HG03135 (cell line): ENCODE results near the gene SUGP1.
A peak's percentile ranks its signal among the peaks of the same experiment; 100 is the strongest.
"Not testable (repeated sequence)": the region's sequence is repeated elsewhere in the genome, so short reads cannot be mapped to it uniquely, and the experiment has no call there.

Experiments used
- ATAC-seq: cut with Tn5 transposase; IDR thresholded peaks from one replicate; pipeline ENCODE4 v1.9.1; 2021; ENCODE audit warnings: mild to moderate bottlenecking, moderate library complexity; ENCODE audit not compliant: unreplicated experiment

SUGP1 gene, protein sequence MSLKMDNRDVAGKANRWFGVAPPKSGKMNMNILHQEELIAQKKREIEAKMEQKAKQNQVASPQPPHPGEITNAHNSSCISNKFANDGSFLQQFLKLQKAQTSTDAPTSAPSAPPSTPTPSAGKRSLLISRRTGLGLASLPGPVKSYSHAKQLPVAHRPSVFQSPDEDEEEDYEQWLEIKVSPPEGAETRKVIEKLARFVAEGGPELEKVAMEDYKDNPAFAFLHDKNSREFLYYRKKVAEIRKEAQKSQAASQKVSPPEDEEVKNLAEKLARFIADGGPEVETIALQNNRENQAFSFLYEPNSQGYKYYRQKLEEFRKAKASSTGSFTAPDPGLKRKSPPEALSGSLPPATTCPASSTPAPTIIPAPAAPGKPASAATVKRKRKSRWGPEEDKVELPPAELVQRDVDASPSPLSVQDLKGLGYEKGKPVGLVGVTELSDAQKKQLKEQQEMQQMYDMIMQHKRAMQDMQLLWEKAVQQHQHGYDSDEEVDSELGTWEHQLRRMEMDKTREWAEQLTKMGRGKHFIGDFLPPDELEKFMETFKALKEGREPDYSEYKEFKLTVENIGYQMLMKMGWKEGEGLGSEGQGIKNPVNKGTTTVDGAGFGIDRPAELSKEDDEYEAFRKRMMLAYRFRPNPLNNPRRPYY

DNA sequence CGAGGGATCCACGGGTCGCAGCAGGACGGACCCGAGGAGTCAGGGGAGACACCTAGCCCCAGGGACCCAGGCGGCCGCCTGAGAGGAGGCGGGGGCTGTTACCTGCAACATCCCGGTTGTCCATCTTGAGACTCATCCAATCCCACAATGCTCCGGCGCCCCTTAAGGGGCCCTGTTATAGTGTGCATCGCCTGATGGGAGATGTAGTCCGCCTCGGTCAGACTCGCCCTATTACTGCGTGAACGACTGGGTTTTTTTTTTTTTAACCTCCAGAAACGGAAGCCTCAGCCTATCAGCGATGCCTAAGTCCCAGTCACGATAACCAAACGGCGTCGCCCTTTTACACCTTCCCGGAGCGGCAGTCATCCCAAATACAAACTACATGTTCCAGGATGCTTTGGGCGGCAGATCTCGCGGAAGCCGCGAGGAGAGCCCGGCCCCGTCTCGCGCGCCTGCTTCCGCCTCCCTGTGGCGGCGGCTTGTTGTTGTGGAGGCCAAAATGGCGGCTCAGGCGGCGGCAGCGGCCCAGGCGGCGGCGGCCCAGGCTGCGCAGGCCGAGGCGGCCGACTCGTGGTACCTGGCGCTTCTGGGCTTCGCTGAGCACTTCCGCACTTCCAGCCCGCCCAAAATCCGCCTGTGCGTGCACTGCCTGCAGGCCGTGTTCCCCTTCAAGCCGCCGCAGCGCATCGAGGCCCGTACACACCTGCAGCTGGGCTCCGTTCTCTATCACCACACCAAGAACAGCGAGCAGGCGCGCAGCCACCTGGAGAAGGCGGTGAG is at the start of gene SUGP1, which contains the start of gene MAU2:
Gene SUGP1, minus strand, starts transcription at position 149 of the 780 bp plus-strand sequence. Its CDS starts 13 bp downstream, at position 136.
Gene MAU2, plus strand, starts transcription at position 469 of the 780 bp plus-strand sequence. Its CDS starts 31 bp downstream, at position 500.
- peak; percentile 90 for ATAC-seq

DNA sequence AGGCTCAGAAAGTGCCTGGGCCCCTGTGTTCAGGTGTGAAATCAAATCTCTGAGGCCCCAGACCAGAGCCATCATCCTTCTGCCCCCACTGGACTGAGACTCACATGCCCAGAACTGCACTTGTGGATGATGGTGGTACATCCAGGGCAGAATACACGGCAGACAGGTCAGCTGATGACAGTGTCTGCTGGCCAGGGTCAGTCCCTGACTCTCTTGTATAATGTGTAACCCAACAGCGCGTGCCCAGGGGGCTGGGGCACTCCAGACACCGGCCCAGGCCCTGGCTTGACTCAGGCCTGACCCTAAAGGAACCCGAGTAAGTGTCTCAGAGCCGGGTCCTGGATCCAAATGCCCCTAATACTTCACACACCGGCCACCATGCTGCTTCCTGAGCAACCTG is 47.8 kb upstream of the SUGP1 start:
- ATAC-seq = no peak

DNA sequence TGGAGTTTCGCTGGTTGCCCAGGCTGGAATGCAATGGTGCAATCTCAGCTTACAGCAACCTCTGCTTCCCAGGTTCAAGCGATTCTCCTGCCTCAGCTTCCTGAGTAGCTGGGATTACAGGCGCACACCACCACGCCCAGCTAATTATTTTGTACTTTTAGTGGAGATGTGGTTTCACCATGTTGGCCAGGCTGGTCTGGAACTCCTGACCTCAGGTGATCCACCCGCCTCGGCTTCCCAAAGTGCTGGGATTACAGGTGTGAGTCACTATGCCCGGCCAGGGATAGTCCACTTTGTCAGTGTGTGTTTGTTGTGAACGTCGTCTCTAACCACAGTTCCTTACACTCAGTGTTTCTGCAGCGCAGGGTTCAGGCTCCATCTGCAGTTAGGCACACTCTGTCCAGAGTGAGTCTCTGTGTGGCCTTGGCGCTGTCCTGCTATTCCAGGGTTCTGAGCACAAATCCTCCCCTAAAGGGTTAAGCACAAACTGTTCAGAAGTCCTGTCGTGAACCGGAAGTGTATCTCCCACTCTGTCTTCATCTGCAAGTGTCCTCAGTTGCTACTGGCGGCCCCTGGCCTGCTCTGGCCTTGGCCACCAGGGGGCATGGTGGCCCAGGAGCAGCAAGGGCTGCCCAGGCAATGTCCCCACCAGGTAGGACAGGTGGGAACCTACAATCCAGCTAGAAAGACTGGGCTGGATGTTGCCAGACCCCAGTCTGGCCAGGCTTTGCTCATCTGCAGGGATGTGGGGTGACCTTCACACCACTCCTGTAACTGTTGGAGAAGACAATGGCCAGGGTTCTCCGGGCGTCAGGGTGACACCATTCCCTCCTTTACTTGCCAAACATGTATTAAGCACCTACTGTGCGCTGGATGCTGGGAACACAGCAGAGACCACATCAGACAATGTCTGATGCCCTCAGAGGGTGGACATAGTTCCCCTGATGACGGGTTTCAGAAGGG is 46.4 kb upstream of the SUGP1 start:
- peak; percentile 65 for ATAC-seq

DNA sequence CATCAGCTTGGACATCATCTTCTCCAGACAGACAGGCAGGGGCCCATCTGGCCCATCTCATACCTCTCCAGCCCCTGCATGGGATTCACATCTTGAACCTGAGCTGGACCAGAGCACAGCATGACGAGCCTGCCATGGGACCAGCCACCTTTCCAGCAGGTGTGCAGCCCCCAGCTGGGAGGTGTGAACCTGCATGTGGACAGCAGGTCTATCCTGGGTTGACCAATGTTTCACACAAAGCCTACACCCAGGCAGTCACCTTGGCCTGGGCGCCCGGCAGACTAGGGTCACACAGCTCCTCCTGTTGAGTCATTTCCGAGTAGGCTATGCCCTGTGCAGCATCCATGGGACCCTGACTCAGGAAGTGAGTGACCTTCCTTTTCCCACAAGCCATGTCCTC is 41.8 kb upstream of the SUGP1 start:
- ATAC-seq = no peak

DNA sequence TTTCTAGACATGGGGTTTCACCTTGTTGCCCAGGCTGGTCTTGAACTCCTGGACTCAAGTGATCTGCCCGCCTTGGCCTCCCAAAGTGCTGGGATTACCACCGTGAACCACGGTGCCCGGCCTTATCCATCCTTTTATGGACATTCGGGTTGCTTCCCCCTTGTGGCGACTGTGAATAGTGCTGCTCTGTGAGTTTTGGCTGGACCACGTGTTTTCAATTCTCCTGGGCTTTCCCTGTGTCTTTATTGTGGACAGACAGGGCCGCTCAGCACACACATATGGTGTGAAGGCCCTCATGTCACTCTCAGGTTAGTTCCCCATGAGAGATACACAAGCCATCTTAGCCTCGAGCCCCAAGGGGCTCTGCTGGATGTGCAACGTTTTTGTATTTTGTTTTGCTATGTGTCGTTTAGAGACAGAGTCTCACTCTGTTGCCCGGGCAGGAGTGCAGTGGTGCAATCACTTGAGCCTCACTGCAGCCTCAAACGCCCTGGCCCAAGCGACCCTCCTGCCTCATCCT is 40.8 kb upstream of the SUGP1 start:
- ATAC-seq = no peak

DNA sequence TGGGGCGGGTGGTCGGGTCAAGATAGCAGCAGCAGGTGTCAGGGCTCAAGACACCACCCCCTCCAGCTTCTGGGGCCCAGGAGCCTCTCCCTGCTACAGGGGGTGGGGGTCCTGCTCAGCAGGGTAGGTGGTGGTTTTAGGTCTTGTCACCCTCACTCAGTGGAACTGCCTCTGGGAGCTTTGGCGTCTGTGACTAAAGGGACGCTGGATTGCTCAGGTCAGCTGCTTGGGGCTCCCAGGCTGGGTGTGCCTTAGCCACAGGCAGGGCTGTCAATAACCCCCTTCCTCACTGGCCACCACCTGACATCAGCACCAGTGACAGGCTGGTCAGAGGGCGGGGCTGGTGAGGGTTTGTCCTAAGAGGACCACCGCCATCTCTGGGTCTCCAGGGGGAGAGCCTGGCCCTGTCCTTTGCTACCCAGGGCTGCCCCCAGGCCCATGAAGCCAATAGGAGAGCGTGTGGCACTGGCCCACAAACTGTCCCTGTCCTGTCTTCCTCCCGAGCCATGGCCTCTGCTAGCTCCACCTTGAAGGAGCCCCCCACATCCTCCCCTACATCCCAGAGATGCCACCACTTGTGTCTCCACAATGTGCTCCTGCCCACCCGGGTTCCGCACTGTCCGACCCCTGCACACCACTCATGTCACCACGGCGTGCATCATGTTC is 36.7 kb upstream of the SUGP1 start:
- no peak for ATAC-seq

DNA sequence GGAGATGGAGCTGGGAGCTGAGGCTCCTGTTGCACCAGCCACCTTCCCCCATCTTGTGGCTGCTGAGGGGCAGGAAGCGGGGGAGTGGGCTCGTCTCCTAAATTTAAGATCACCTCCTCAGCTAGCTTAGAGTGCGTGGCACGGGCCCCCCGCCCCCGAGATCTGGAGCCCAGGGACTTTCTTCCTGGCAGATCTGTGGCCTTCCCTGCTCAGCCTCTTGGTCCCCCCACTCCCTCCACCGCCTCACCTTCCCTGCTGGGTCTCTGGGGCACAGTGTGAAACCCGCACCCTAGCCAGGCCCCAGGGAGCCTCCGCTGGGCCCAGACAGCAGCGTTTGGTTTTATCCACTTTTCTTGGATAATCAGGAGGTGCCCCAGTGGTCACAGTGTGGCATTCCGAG is 36.2 kb upstream of the SUGP1 start:
- ATAC-seq = no peak

DNA sequence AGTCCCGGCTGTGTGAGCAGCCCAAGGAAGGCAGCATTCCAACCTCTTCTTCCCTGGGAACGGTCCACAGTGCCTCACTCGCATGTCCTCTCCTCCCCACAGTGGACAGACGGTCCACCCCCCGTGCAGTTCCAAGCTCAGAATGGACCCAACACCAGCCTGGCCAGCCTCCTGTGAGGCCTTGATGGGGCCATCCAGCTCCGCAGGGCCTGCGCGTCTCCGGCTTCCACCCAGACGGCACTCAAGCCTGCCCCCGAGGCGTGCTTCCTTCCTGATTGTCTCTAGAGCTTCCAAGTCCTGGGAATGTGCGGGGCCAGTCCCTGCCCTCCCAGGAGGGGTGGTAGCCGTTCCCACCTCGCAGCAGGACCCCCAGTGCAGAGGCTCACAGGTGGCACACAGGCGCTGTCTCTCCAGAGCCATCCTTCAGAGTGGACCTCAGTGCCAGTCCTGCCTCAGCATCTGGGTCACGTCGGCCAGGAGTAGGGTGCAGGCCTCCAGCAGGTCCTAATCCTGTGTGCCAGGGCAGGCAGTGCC is 35.4 kb upstream of the SUGP1 start:
- ATAC-seq = no peak

DNA sequence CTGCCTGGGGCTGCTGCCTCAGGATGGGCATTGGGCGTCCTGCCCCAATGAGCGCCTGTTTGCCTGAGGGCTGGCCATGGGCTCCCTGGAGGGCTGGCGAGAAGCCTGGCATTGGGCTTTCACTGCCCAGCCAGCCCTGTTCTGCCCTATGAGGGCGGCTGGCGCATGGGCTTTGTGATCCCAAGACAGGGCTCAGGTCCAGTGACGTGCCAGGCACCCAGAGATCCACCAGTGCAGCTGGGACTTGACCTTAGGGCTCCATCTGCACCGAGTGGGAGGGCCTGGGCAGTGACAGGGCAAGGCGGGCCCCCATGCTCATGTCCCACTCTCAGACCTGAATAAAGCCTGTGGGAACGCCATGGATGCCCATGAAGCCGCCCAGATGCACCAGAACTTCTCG is 34.6 kb upstream of the SUGP1 start:
- ATAC-seq = no peak

DNA sequence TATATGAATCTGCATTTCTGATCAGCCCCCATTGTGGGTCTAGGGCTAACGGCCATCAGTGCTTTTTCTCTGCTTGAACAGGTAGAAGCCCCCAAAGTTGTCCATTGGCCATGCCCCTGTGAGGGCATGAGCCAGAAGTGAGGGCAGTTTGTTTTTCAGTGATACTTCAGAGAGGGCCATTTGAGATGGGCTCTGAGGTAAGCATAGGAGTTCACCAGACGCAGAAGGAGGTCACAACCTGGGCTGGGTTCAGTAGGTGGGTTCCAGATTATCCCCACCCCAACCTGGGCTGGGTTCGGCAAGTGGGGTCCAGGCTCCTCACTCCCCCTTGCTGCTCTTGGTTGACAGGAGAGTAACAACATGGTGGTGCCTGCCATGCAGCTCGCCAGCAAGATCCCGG is 33.7 kb upstream of the SUGP1 start:
- no peak for ATAC-seq

DNA sequence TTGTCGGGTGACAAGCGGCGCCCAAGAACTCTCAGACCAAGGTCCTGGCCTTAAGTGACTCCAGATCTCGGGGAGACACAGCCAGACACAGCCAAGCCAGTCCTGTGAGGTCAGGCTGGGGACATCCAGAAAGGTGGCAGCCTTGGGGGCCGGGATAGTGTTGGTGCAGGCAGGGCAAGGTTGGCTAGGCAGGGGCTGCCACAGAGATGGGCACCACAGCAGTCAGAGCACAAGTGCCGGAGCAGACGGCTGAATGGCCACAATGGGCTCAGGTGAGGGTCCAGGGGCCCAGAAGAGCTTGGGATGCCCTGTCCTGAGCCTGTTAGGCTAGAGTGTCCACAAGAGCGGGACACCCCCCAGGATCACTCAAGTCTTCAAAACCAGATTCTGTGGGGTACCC is 32.5 kb upstream of the SUGP1 start:
- ATAC-seq = no peak

DNA sequence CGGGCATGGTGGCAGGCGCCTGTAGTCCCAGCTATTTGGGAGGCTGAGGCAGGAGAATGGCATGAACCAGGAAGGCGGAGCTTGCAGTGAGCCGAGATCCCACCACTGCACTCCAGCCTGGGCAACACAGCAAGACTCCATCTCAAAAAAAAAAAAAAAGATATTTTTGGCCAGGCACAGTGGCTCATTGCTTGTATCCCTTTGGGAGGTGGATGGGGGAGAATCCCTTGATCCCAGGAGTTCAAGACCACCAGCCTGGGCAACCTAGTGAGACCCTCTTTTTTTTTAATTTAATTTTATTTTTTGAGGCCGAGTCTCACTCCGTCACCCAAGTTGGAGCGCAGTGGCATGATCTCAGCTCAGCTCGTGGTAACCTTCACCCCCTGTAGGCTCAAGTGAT is 30.4 kb upstream of the SUGP1 start:
- ATAC-seq = not testable (repeated sequence)

DNA sequence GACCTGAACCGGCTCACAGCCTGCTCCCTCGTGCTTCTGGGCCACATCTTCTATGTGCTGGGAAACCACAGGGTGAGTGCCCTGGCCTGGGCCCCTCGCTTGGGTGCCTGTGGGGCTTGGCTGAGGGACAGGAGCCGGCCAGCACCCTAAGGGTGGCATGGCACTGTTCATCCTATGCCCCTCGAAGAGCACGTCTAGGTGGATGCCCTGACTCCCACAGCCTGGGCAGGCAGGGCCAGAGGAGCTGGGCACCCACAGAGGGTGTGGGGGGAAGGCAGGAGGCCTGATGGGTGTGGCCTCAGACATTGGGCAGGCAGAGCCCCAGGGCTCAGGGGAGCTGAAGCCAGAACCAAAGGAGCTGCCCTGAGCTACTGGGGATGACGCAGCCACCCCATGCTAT is 29.1 kb upstream of the SUGP1 start:
- ATAC-seq = no peak

DNA sequence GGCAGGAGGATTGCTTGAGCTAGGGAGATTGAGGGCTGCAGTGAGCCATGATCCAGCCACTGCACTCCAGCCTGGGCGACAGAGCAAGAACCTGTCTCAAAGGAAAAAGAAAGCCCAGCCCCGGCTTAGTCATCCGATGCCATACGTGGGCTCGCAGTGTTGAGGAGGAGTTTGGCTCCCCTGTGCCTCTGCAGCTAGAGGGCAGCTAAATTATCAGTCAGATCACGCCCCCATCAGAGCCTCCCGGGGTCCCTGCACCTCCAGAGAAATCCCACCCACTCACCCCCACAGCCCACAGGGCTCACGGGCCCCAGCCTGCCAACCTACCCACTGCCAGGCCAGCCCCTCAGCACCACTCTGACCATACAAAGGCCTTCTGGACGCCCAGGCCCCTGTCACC is 28.0 kb upstream of the SUGP1 start:
- ATAC-seq = no peak

DNA sequence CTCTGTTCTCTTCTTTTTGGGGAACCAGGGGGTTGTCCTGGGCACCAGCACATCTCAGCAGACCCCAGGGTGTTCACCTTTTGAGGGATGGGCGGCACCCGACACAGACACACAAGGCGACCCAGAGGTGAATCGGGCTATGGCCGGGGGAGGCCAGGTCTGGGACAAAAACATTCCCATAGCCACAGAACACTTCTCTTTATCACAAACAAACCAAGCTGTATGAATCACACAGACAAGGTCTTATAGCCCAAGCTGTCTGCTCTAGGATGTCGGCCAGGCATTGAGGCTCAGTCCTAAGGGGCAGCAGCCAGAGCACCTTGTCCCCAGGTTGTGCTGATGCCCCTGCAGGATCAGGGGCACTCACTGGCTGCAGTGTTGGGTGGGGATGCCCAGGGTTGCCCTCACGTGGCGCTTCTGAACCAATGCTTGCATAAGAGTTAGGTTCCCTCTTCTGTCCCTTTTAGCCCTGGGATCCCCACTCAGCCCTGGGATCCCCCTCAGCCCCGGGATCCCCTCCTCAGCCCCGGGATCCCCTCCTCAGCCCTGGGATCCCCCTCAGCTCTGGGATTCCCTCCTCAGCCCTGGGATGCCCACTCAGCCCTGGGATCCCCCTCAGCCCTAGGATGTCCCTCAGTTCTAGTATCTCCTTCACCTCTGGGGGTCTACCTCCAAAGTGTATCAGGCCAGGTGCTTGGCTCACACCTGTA is 27.2 kb upstream of the SUGP1 start:
- no peak for ATAC-seq

DNA sequence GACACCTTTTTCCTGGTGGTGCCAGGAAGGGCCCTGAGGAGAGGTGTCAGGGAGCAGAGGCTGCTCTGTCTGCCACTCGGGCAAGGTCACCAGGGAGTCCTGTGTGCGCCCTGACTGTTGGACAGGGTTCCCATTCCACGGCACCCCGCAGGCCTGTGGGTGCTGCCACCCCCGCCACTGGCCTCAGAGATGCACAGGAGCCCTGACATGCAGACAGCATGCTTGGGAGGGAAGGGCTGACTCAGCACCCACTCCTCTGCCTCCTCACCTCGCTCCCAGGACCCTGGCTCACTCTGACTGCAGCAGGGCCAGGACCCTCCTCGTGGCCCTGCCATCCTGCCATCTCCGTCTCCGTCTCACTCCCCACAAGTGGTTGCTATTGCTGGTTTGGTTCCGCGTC is 25.7 kb upstream of the SUGP1 start:
- no peak for ATAC-seq

DNA sequence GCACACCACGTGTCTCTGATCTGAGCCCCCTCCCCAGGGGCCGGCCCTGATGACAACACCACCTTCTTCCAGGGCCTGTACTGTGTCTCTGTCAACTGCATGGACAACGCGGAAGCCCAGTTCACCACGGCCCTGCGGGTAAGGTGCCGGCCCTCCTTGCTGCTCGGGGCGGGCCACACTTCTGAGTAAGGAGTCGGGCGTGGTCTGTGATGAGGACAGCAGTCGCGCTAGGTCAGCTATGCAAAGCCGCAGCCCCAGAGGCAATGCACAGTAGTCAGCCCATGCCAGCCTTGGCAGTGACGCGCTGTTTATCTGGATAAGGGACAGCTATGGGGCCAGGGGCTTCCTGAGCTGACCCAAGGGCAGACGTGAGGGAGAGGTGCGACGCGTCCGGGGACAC is 24.9 kb upstream of the SUGP1 start:
- no peak for ATAC-seq

DNA sequence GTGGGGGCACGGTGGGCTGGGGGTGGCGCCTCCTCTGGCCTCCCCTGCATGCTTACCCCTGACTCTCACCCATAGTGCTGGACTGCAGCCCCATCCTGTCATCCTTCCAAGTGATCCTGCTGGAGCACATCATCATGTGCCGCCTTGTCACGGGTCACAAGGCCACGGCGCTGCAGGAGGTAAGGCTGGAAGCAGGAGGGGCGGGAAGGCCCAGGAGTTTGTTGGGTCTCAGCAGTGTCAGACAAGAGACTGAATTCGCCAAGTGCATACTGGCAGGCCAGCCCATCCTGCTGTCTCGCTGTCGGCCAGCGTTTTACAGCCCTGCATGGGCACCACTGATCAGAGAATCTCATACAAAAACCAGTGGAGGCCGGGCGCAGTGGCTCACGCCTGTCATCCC is 23.5 kb upstream of the SUGP1 start:
- ATAC-seq = no peak

DNA sequence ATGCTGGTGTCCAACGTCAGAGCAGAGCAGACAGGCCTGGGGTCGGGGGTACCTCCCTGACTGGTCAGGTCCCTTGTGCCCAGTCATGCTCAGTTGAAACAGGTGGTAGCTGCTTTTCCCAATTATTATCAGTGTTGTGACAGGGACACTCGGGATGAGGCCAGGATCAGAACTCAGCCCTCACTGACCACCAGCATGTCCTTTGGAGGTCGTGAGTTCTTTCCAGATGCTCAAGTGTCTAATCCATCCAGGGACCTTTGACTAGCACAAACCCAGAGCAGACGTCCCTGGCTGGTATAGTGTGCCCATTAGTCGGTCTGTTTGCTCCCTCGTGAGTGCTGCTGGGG is 22.7 kb upstream of the SUGP1 start:
- no peak for ATAC-seq
